ENCODE data around the gene KCNN4. TPM values are rescaled to one million over a fixed set of nuclear protein-coding genes. Genes with fewer than 3 reads are reported as not detected.

KCNN4 gene
- total and polyA plus RNA-seq, 2 donors (not counting 3 experiments of a cell fraction or from before 2014, with no cell fraction given): 0.29 TPM; not detected in 1

DNA sequence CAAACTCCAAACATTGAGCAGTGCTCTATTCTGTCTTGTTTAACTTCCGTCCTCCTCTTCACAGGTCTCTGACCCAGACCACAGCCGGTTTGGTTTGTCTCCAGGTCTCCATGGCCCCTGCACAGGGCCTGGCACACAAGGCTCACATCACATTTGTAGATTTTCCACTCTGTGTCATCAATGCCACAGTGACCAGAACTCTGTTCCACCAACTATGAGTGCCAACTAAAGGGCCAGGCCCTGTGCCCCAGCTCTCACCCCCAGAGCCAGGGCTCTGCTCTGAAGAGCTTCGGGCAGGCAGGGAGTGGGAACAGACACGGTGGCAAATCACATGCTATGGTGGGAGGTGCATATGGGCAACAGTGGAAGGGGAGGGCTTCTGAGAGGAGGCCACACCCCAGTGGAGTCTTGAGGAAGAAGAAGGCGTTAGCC, 42.0 kb downstream of the KCNN4 start:
- Histone ChIP-seq H3K27ac (ENCODE audit: insufficient read depth, low read depth, low read length) (no peak overlapping the region), H4K20me1 (replicated peaks; ENCODE audit: control insufficient read depth, extremely low read depth, insufficient read depth, low read length) (no peaks in the 10 kb centered on the region), H2AFZ (ENCODE audit: low read depth, low read length) (no peak overlapping the region), H3K4me3 (replicated peaks in 1 of 3; ENCODE audit: insufficient read depth in 1 of 3, low read depth in 1 of 3, low read length in 3 of 3) (no peak overlapping the region), H3K27me3 (ENCODE audit: control insufficient read depth in 2 of 2, insufficient read depth in 2 of 2, low read length in 2 of 2) (no peaks in the 10 kb centered on the region), H3K4me1 (ENCODE audit: control insufficient read depth, extremely low read depth, insufficient read depth, low read length) (peaks cover 3% of the 10 kb centered on the region), H3K36me3 (ENCODE audit: control insufficient read depth in 2 of 2, extremely low read depth in 1 of 2, insufficient read depth in 2 of 2, low read length in 2 of 2) (peaks cover 18 to 34% of the 10 kb centered on the region in 2 experiments), H3K9me3 (replicated peaks; ENCODE audit: control insufficient read depth, insufficient read depth, low read length) (no peaks in the 10 kb centered on the region), H3K79me2 (ENCODE audit: control insufficient read depth, insufficient read depth, low read length) (no peaks in the 10 kb centered on the region), H3K9me1 (replicated peaks; ENCODE audit: control insufficient read depth, extremely low read depth, insufficient read depth, low read length) (no peaks in the 10 kb centered on the region), H3K9ac (replicated peaks; ENCODE audit: extremely low read depth, insufficient read depth, low read length) (no peak overlapping the region), H3K4me2 (ENCODE audit: insufficient read depth, low read length) (no peak overlapping the region)
- intact Hi-C loops (cut with micrococcal nuclease): loop anchor here (5.0 kb wide), 1 partner anchor 71 kb away; no protein-coding TSS in a partner anchor
- dilution Hi-C loops (cut with MboI; ENCODE audit: extremely low pct_ligation_motif_present, low sequenced_read_pairs): no loop called here
- no TSS peak for BruUV-seq (replicated peaks)
- no peak for TF ChIP-seq JUN (IDR thresholded peaks at IDR 0.05; ENCODE audit: borderline replicate concordance, insufficient read depth, insufficient read length, low read depth)
- TF ChIP-seq, protein P1, sequence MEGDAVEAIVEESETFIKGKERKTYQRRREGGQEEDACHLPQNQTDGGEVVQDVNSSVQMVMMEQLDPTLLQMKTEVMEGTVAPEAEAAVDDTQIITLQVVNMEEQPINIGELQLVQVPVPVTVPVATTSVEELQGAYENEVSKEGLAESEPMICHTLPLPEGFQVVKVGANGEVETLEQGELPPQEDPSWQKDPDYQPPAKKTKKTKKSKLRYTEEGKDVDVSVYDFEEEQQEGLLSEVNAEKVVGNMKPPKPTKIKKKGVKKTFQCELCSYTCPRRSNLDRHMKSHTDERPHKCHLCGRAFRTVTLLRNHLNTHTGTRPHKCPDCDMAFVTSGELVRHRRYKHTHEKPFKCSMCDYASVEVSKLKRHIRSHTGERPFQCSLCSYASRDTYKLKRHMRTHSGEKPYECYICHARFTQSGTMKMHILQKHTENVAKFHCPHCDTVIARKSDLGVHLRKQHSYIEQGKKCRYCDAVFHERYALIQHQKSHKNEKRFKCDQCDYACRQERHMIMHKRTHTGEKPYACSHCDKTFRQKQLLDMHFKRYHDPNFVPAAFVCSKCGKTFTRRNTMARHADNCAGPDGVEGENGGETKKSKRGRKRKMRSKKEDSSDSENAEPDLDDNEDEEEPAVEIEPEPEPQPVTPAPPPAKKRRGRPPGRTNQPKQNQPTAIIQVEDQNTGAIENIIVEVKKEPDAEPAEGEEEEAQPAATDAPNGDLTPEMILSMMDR (IDR thresholded peaks at IDR 0.05; ENCODE audit: extremely low read depth in 1 of 2, insufficient read depth in 1 of 2, low read depth in 1 of 2, low read length in 2 of 2): no peak
- no peak for TF ChIP-seq MYC (IDR thresholded peaks at IDR 0.05; ENCODE audit: low read depth, low read length)
- no peak for TF ChIP-seq POLR2A (IDR thresholded peaks at IDR 0.05; ENCODE audit: low read depth, low read length)
- TF ChIP-seq FOS (IDR thresholded peaks at IDR 0.05; ENCODE audit: borderline replicate concordance, insufficient read depth, low read length): no peak
- no peak for TF ChIP-seq EZH2 (IDR thresholded peaks at IDR 0.05; ENCODE audit: borderline replicate concordance, low read depth, low read length, severe bottlenecking)
- TF ChIP-seq, protein P2, sequence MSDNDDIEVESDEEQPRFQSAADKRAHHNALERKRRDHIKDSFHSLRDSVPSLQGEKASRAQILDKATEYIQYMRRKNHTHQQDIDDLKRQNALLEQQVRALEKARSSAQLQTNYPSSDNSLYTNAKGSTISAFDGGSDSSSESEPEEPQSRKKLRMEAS (IDR thresholded peaks at IDR 0.05; ENCODE audit: insufficient read depth, insufficient read length): no peak
- no peak for TF ChIP-seq GATA2 (IDR thresholded peaks at IDR 0.05; ENCODE audit: insufficient read depth, insufficient read length, low read depth, low read length)
- TF ChIP-seq POLR2AphosphoS5 (IDR thresholded peaks at IDR 0.05; ENCODE audit: insufficient read depth, low read depth, low read length): no peak
- FAIRE-seq (no peak), DNase-seq (ENCODE audit: low read depth, low spot score) (no peak)
- ChIA-PET POLR2A (no interaction called here), CTCF (interaction anchor here (1.3 to 1.4 kb wide), 3 partner anchors 36 to 70 kb away, joined by 4 to 6 read pairs (median 5); no protein-coding TSS in a partner anchor)
